DND-41 (cell line): ENCODE data around the gene QRSL1.

Experiments
- ATAC-seq: fragments of 200-7000 bp; cut with Tn5 transposase; 3 replicates; pipeline ENCODE4 v1.9.1; 2021; ENCODE audit warnings: low read depth; ENCODE audit not compliant: insufficient read depth
- DNase-seq: peaks from one replicate; pipeline ENCODE4 v3.0.0-alpha.2; 2020
- H2AFZ ChIP-seq: 2 replicates; pipeline ENCODE4 v1.6.0; 2012; ENCODE audit warnings: low read depth, low read length
- H3K27ac ChIP-seq: 2 replicates; pipeline ENCODE4 v1.5.1; 2012; ENCODE audit warnings: low read length, inconsistent platforms
- H3K27me3 ChIP-seq: fragments of 200-600 bp; sonication (generic); 2 replicates; pipeline ENCODE4 v1.6.0; 2012; ENCODE audit warnings: low read length, mild to moderate bottlenecking, inconsistent platforms; ENCODE audit not compliant: insufficient read depth, poor library complexity
- H3K36me3 ChIP-seq: 2 replicates; pipeline ENCODE4 v1.5.1; 2012; ENCODE audit warnings: low read length, inconsistent platforms; ENCODE audit not compliant: insufficient read depth
- H3K4me1 ChIP-seq: 2 replicates; pipeline ENCODE4 v1.5.1; 2012; ENCODE audit warnings: mild to moderate bottlenecking, low read length; ENCODE audit not compliant: insufficient read depth
- H3K4me2 ChIP-seq: 2 replicates; pipeline ENCODE4 v1.6.0; 2012; ENCODE audit warnings: mild to moderate bottlenecking, moderate library complexity, low read length, inconsistent platforms; ENCODE audit not compliant: insufficient read depth
- H3K4me3 ChIP-seq, 2 experiments: fragments of 200-600 bp in 1 of 2; shearing (Covaris generic) in 1 of 2; 2 replicates each; pipeline ENCODE4 v1.5.1; 2012 to 2016; ENCODE audit warnings: inconsistent platforms in 2 of 2, low read length in 2 of 2, mild to moderate bottlenecking in 2 of 2, low read depth in 1 of 2, moderate library complexity in 1 of 2
- H3K79me2 ChIP-seq: 2 replicates; pipeline ENCODE4 v1.6.0; 2012; ENCODE audit warnings: low read length, inconsistent platforms; ENCODE audit not compliant: insufficient read depth
- H3K9ac ChIP-seq: 2 replicates; pipeline ENCODE4 v1.6.0; 2012; ENCODE audit warnings: low read depth, mild to moderate bottlenecking, inconsistent platforms, low read length, moderate library complexity
- H3K9me3 ChIP-seq: 2 replicates; pipeline ENCODE4 v1.5.1; 2012; ENCODE audit warnings: low read length, moderate library complexity, mild to moderate bottlenecking, inconsistent platforms; ENCODE audit not compliant: insufficient read depth, severe bottlenecking
- H4K20me1 ChIP-seq: 2 replicates; pipeline ENCODE4 v1.6.0; 2012; ENCODE audit warnings: low read length; ENCODE audit not compliant: insufficient read depth
- EZH2 ChIP-seq: IDR thresholded peaks from 3 replicates; pipeline ENCODE4 v1.6.1; 2012; ENCODE audit warnings: borderline replicate concordance, low read depth, mild to moderate bottlenecking, moderate library complexity, low read length, inconsistent platforms; ENCODE audit not compliant: severe bottlenecking
- TF ChIP-seq, protein P1 (sequence below): IDR thresholded peaks from 2 replicates; pipeline ENCODE4 v1.5.1; 2012; ENCODE audit warnings: borderline replicate concordance, low read length, moderate library complexity, mild to moderate bottlenecking; ENCODE audit not compliant: poor library complexity, severe bottlenecking; ENCODE audit errors: extremely low read depth

The QRSL1 gene

GRCh38 chr6:106684011-106684410 lies 54.6 kb downstream of the QRSL1 start:
- Histone ChIP-seq H3K4me3 (no peak overlapping the region), H3K4me2 (no peak overlapping the region), H3K27ac (no peak overlapping the region), H3K9ac (no peak overlapping the region), H3K4me1 (no peaks in the 10 kb centered on the region), H3K79me2 (no peaks in the 10 kb centered on the region), H4K20me1 (no peaks in the 10 kb centered on the region), H3K36me3 (no peaks in the 10 kb centered on the region), H3K9me3 (no peaks in the 10 kb centered on the region), H2AFZ (no peak overlapping the region), H3K27me3 (no peaks in the 10 kb centered on the region)
- ATAC-seq (no peak), DNase-seq (no peak)
- TF ChIP-seq, protein P1, sequence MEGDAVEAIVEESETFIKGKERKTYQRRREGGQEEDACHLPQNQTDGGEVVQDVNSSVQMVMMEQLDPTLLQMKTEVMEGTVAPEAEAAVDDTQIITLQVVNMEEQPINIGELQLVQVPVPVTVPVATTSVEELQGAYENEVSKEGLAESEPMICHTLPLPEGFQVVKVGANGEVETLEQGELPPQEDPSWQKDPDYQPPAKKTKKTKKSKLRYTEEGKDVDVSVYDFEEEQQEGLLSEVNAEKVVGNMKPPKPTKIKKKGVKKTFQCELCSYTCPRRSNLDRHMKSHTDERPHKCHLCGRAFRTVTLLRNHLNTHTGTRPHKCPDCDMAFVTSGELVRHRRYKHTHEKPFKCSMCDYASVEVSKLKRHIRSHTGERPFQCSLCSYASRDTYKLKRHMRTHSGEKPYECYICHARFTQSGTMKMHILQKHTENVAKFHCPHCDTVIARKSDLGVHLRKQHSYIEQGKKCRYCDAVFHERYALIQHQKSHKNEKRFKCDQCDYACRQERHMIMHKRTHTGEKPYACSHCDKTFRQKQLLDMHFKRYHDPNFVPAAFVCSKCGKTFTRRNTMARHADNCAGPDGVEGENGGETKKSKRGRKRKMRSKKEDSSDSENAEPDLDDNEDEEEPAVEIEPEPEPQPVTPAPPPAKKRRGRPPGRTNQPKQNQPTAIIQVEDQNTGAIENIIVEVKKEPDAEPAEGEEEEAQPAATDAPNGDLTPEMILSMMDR, result no peak
- TF ChIP-seq EZH2, result no peak

DNA sequence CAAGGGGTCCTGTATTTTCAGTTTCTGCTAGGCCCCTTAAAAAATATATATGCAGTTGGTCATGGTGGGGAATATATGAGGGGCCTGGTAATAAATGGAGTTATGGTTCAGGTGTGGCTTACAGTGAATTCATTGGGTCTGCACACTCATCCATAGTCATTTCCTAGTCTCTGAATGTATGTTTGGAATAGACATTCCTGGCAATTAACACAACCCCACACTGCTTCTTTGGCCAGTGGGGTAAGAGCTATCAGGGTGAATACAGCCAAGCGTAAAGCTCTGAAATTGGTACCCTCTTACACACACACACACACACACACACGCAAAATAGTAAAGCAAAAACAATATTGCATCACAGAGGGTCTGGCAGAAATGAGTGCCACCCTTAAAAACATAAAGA lies 56.5 kb downstream of the QRSL1 start:
- Histone ChIP-seq H3K27me3 (no peaks in the 10 kb centered on the region), H3K9ac (no peak overlapping the region), H3K27ac (no peak overlapping the region), H3K79me2 (no peaks in the 10 kb centered on the region), H3K36me3 (no peaks in the 10 kb centered on the region), H4K20me1 (no peaks in the 10 kb centered on the region), H3K4me1 (no peaks in the 10 kb centered on the region), H3K4me2 (no peak overlapping the region), H2AFZ (no peak overlapping the region), H3K4me3 (no peak overlapping the region), H3K9me3 (no peaks in the 10 kb centered on the region)
- TF ChIP-seq, protein P1, result no peak
- TF ChIP-seq EZH2, result no peak
- ATAC-seq (no peak), DNase-seq (no peak)

- H3K9ac ChIP-seq, result no peak overlapping the region
Observed at GRCh38 chr6:106688177-106688951, 59.0 kb downstream of the QRSL1 start.

More at GRCh38 chr6:106688177-106688951, 59.0 kb downstream of the QRSL1 start:
- Histone ChIP-seq H4K20me1 (no peaks in the 10 kb centered on the region), H3K4me1 (no peaks in the 10 kb centered on the region), H3K9me3 (no peaks in the 10 kb centered on the region), H3K79me2 (no peaks in the 10 kb centered on the region), H3K4me3 (no peak overlapping the region), H3K36me3 (no peaks in the 10 kb centered on the region), H3K27ac (no peak overlapping the region), H3K4me2 (no peak overlapping the region), H2AFZ (no peak overlapping the region), H3K27me3 (no peaks in the 10 kb centered on the region)
- ATAC-seq (no peak), DNase-seq (no peak)
- no peak for TF ChIP-seq EZH2
- TF ChIP-seq, protein P1, result no peak
